Measurements from ENCODE around the gene MLIP.

Gene MLIP

DNA sequence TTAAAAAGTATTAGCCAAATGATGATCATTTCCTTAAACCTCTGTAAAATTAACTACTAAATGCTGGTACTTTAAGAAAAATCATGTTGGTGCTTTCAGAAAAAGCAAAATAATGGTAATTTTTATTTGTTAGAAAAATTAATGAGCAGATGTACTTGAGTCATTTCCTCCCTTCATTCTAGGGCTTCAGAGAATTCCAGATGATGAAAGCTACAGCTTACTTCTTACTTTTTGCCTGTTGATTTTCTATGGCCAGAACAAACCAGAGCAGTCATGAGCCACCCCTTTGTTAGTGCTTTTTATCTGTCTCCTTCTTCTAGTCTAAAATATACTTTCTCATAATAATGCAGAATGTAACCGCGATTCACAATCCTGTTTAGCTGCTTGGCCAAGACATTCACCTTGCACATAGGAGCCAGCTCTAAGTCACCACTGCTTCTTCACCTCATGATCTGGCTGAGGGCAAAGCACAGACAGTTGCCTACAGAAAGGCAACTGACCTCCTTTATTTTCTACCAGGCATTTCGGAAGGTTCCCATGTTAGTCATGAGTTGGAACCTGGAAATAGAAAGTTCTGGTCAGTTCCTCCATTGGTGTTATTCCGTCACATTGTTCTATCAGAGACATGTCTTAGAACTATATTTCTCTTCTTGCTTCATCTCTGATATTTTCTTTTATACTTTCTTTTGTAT is 153.5 kb downstream of the MLIP start:
- in situ Hi-C loops (cut with HindIII; ENCODE audit: low sequenced_read_pairs) = loop anchor here (25.0 kb wide), 1 partner anchor 302 kb away; no protein-coding TSS in a partner anchor

DNA sequence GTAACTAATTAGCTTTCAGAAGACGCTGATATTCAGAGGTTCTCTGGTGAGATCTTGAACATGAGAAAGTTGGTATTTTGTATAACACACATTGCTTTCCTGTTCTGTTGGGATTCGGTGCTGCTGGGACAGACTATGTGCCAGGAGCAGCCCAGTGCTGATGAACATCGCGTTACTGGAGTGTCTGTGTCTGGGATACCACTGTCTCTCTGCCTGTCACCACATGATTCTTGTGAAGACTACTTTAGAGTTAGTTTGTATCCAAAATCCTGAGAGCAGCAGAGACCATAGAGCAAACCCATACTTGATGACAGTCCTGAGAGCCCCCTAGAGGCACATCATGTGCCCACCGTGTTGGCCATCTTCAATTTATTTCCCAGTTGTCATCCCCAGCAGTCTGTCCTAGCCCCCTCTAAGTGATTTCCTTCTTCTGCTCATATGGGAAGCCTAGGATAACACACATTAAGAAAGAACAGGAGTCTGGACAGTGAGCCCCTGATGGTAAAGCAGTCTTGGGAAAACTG is 155.2 kb downstream of the MLIP start:
- in situ Hi-C loops (cut with HindIII; ENCODE audit: low sequenced_read_pairs) = loop anchor here (25.0 kb wide), 1 partner anchor 304 kb away; no protein-coding TSS in a partner anchor

DNA sequence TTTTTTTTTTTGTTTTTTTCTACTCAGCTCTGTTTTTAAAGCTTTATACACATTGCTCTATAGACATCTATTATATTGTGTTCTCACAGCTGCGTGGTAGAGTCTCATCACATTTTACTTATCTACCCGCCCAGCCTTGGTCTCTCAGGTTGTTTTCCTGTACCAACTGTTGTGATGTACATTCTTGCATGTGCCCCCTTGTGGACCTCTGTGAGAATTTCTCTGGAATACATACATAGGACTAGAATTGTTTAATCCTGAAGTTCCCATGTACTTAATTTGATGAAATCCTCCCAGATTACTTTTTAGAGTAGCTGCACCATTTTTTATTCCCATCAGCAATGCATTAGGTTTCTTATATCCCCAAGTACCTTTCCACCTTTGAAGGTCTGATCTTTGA is 156.6 kb downstream of the MLIP start:
- in situ Hi-C loops (cut with HindIII; ENCODE audit: low sequenced_read_pairs) = loop anchor here (25.0 kb wide), 1 partner anchor 305 kb away; no protein-coding TSS in a partner anchor

DNA sequence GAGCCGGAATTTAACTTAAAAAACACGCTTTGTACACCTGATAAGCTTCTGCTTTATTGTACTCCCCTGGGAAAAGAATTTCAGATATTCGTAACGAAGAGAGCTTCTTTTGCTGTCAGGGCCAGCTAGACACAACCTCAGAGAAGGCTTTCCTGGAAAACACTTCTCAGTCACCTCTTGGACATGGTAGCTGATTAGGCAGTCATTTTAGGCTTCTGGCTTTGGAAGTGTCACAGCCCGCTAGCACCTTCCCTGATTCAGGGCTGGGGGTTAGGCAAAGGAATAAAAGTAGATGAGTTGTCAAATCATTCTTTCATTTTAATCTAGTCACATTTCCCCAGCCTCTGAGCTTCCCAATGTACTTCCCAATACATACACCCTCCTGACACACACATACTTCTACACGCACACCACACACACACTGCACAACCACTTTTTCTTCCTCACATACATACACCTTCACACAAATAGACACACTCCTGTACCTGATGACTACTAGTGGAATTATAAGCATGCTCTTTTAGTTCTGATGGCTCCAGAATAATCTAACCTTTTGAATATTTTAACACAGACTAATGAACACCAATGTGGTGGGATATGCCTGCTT is 162.1 kb downstream of the MLIP start:
- in situ Hi-C loops (cut with HindIII; ENCODE audit: low sequenced_read_pairs) = loop anchor here (25.0 kb wide), 1 partner anchor 311 kb away; no protein-coding TSS in a partner anchor

DNA sequence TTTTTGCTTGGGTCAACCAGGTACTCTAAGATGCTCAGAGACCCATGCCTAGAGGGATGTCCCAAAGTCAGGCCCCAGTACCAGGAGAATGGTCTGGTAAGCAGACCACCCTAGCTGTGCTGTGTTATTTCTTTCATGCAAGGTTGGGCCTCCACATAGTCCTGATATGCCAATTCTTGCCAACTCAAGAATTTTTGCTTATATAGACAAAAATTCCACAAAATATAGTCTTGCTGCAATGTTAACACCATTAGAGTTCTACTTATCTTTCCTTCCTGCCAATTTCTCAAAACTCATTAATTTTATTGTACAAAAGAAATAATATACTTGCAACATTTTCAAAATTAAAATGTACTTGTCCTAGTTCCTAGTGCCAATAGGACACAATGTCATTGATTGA is 163.1 kb downstream of the MLIP start:
- in situ Hi-C loops (cut with HindIII; ENCODE audit: low sequenced_read_pairs) = loop anchor here (25.0 kb wide), 1 partner anchor 312 kb away; no protein-coding TSS in a partner anchor

DNA sequence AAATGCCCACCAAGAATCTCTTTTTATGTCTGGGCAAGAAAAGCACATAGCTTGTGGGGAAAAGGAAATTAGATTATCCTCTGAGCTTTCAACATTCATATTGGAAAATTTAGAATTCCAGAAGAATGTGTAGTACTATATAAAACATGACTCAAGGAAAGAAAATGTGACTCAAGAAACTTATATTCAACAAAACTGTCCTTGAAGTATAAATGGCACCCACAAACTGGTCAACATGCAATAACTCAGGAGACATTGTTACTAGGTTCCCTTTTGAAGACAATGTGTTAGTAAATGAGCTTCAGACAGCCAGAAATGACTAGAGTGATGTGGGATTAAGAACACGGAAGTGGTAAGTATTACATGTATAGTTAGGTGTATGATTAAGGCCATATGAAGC is 170.9 kb downstream of the MLIP start:
- in situ Hi-C loops (cut with HindIII; ENCODE audit: low sequenced_read_pairs) = no loop called here

DNA sequence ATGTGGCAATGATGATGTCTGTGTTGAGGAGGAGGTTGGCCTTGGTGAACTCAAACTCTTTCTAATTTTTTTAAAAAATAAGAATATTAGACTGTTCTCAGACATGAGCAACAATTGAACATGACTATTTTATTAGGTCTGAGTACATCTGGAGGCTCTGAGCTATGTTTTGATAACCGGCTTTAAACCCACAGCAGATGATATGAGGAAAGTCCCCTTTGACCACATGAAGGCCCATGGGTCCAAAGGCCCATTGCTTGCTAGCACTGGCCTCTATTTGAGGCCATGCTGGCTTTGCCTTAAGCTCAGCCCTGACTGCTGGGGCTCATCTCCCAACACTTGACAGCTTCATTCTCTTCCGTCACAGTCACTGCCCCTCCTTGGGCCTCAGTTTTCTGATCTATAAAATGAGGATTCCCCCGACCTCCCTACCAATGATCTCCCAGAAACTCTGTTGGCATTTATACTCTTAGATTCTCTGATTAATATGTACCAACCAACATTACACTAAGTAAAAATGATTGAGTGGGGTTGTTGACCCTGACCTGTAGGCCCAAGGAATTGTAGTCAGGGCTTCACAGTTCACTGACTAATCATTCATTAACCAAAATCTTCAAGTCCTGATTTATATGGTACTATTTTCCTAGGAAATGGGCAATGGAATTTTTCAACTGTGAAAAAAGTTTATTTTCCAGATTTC is 173.1 kb downstream of the MLIP start:
- in situ Hi-C loops (cut with HindIII; ENCODE audit: low sequenced_read_pairs) = no loop called here

DNA sequence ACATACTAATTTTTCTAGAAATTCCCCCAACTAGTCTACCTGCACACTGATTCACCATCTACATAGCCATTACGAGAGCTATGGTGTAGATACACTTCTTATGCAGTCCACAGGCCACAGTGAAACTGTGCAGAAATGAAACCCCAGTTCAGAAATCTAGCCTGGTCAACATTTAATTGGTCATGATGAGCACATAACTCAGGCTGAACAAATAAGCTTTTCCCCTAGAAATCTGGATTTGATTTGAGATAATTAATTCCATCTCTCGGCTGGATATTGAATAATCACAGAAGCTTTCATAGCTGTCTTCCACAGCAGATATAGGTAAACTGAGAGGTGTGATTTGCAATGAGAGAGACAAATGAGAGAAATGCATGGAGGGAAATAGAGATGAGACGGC is 174.4 kb downstream of the MLIP start:
- in situ Hi-C loops (cut with HindIII; ENCODE audit: low sequenced_read_pairs) = no loop called here

DNA sequence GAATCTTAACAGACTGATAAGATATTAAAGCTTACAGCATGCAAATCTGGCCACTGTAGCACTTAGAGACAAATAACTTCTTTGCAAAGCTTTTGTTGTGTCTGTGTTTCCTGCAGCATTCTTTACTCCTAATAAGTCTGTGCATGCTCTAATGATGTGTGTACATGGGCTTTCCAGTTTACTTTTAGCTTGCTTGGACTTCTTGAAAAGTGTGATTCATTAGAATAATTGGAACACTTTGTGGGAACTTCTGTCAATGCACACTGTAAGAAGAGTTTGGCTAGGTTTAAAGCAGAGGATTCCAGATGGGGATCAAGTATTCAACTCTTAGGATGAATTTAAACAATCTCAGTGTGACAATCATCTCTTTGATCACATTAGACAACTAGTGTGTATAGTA is 174.9 kb downstream of the MLIP start:
- in situ Hi-C loops (cut with HindIII; ENCODE audit: low sequenced_read_pairs) = no loop called here

DNA sequence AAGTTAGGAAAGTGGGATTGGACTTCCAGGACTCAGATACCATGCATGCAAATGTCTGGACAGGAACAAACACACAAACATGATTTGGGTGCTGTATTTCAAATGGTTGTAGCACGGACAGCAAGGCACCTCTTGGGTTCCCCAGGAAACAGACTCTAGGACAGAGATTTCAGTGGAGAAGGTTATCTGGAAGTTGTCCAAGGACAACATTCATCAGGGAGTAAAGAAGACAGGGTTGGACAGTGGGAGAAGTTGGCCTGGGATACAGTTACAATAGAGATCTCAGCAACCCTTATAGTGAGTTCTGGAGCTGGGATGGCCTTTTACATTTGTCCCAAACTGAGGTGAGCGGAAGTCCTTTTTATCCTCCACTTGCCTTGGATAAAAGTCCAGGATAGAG is 177.2 kb downstream of the MLIP start:
- in situ Hi-C loops (cut with HindIII; ENCODE audit: low sequenced_read_pairs) = no loop called here

DNA sequence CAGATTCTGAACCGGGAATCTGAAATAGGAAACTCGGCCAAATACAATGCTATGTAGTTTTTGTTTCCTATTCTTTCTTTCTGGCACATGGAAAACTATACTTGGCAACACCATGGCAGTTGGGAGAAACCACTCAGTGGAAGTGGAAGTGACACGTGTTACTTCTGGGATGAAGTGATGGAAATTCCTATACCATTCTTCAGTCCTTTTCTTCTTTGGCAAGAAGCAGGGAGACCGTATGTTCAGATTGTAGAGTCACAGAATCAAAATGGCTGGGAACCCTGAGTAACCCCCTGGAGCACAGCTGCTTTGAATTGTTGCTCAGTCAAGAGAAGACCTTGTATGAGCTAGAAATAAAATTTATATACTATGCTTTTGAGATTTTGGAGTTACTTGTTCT is 178.2 kb downstream of the MLIP start:
- in situ Hi-C loops (cut with HindIII; ENCODE audit: low sequenced_read_pairs) = no loop called here

DNA sequence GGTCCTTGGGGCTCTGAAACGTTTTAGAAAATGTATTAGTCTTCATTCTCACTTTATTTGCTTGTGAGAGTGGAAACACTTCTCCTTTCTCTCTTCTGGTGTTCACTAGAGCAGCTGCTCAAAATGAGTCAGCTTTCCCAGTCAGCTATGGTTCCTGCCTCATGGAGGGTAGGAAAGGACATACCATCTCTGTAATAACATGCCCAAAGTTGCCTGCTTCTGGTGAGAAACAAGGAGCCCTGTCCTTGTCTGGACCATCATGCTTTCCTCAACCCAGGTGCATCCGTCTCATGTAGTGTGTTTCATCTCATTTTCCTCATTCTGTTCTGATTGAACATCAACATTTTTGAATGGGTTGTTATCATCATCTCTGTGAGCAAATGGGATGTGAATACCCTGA is 179.9 kb downstream of the MLIP start:
- in situ Hi-C loops (cut with HindIII; ENCODE audit: low sequenced_read_pairs) = no loop called here

DNA sequence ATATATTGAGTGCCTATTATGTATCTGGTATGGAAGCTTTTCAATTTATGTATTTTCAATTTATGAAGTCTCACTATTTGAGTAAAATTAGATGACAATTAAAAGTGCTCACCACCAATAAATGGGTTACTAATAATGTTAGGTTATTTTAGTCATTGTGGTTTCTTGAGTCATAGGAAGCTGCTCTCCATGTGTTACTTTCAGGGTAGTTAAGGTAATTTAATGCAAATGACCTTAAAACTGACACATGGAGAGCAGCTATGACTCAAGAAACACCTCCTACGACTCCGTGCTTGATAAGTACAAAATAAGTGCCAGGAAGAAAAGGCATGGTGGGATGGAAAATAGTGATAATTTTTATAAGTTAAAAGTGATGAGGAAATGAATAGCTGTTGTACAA is 180.5 kb downstream of the MLIP start:
- in situ Hi-C loops (cut with HindIII; ENCODE audit: low sequenced_read_pairs) = no loop called here

DNA sequence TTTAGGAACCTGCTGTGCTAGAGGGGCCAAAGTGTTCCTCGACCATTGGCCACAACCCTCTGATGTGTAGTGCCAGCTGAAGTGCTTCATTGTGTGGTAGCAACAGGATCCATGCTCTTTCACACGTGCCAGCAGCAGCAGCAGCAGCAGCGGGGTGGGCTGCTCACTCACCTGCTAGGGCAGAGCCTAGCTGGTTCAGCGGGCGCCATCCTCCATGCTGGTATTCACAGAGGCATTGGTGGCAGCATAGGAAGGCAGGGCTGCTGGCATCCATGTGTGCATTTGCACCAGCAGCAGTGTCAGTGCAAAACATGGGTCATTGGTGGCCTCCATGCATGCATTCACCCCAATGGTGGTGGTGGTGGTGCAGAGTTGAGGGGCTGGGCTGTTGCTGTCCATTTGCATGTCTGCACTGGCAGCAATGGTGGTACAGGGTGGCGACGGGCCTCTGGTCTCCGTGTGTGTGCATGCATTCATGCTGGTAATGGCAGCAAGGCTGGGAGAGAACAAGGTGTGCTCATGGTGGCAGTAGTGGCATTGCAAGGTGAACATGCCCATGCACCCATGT is 183.8 kb downstream of the MLIP start:
- in situ Hi-C loops (cut with HindIII; ENCODE audit: low sequenced_read_pairs) = no loop called here

DNA sequence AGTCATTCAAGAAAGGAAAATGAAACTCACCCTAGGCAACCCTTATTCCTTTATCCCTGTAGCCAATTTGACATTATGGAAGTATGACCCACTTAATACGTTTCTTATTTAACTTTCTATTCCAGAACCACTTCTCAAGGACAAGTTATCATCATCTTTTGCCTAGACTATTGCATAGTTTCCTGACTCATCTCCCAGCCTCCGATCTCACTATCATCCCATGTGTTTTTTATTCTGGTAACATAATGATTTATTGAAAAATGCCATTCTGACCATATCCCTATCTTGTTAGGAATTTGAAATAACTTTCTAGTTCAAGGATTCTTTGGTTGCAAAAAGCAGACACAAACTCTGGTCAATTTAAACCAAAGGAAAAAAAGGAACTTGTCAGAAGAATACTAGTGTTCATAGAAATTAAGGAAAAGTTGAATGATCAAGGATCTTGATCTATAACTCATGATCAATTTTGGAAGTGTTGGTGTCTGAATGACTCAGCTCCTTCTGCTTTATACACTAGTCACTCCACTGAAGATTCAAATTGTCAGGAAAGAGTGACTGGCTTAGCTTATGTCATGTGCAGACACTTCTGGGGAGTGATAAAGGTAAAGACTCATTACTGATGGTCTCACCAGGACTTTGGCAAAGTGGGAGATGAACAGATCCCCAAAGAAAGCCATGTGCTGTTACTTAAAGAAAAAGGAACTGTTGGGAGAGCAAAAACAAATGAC is 188.5 kb downstream of the MLIP start:
- in situ Hi-C loops (cut with HindIII; ENCODE audit: low sequenced_read_pairs) = no loop called here

DNA sequence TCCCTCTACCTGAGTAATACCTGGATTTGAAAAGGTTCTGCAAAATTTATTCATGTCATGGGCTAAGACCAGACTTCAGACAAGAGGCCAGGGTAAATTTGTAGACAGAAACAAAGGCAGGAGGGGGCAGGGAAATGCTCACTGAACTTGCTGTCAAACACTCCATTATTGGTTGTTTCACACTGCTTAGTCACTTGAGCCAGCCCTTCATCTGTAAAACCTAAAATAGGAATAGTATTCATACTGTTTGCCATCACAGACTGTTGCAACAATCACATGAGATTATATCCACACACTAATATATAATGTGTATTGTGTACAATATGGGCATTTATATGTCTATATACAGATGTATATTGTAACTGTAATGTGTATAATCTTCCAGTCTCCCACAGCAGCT is 190.5 kb downstream of the MLIP start:
- in situ Hi-C loops (cut with HindIII; ENCODE audit: low sequenced_read_pairs) = no loop called here

DNA sequence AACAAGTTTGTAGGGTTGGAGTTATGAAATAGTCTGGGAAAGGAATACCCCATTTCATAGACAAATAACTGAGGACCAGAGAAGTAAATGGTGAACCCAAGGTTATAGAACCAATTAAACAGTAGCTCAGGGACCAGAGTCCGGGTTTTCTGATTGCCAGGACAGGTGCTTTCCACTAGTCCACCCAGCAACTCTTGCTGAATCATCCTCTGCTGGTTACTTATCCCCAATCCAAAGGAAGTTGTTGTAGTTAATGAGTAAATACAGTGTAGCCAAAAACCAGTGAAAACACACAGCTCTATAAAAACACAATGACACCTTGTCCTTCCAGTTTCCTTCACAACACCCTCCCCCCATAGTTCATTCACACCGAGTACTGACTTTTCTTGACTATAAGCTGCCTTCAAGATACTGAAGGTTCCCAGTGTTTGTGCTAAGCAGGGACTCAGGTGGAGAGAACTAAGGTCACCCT is 196.2 kb downstream of the MLIP start:
- in situ Hi-C loops (cut with HindIII; ENCODE audit: low sequenced_read_pairs) = no loop called here

DNA sequence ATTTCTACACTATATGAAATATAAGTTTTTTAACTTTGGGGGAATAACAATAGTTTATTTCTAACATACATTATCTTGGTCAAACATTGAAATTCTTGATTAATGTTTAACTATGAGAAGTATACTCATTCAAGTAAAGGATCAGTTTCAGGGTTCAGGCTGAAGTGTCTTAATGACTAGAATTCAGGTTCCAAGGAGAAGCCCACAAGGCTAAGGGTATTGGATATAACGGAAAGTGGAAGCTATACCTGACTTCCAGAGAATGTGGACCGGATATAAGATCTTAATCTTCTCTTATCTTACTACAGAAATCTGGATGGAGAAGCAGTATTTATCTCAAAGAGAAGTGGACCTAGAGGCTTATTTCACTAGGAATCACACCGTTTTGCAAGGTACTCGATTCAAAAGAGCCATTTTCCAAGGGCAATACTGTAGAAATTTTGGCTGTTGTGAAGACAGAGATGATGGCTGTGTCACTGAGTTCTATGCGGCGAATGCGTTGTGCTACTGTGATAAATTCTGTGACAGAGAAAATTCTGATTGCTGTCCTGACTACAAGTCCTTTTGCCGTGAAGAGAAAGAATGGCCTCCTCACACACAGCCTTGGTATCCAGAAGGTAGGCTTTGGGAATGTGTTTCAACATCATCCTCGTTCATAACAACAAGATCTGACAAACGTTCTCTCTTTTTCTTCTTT is 197.2 kb downstream of the MLIP start, which contains the start of gene TINAG:
TINAG (plus strand) TSS at position 153 of the 697 bp plus-strand sequence; CDS start at position 263, 110 bp downstream.
- in situ Hi-C loops (cut with HindIII; ENCODE audit: low sequenced_read_pairs) = no loop called here

DNA sequence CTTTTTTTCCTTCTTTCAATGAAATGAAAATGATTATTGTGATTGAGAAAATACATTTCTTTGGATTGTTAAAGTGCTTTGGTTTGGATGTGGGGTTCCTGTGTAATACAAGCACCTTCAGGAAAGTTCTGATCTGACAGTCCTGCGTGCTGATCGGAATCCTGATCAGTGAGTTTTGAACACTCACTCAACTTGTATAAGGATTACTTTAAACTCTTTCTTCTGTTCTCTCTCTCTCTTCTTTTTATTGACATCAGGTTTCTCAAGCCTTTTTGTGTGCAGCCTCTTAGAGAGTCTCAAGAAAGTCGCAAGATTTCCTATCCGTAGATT is 197.7 kb downstream of the MLIP start:
- in situ Hi-C loops (cut with HindIII; ENCODE audit: low sequenced_read_pairs) = no loop called here
